Hepatocyte (in vitro differentiated cells): ENCODE measurements around the gene ATOH8. TPM values are rescaled to one million over a fixed set of nuclear protein-coding genes. Genes with fewer than 3 reads are reported as not detected.

Source experiments
- DNase-seq: peaks from one replicate; pipeline ENCODE4 v3.0.0-alpha.2; 2016; ENCODE audit warnings: low spot score
- H2AFZ ChIP-seq: fragments of 200-600 bp; sonication (generic); 2 replicates; pipeline ENCODE4 v1.6.0; 2016; ENCODE audit warnings: antibody characterized with exemption, mild to moderate bottlenecking
- H3K27ac ChIP-seq: fragments of 200-600 bp; sonication (generic); 2 replicates; pipeline ENCODE4 v1.5.1; 2016; ENCODE audit warnings: mild to moderate bottlenecking
- H3K27me3 ChIP-seq: fragments of 200-600 bp; sonication (generic); 2 replicates; pipeline ENCODE4 v1.6.1; 2016
- H3K36me3 ChIP-seq: fragments of 200-600 bp; sonication (generic); replicated peaks from 2 replicates; pipeline ENCODE4 v1.5.1; 2016; ENCODE audit warnings: low read depth; ENCODE audit not compliant: insufficient read depth
- H3K4me1 ChIP-seq: fragments of 200-600 bp; sonication (generic); 2 replicates; pipeline ENCODE4 v1.5.1; 2016; ENCODE audit warnings: mild to moderate bottlenecking, moderate library complexity; ENCODE audit not compliant: insufficient read depth
- H3K4me2 ChIP-seq: fragments of 200-600 bp; sonication (generic); 2 replicates; pipeline ENCODE4 v1.6.0; 2016
- H3K4me3 ChIP-seq: fragments of 200-600 bp; sonication (generic); 2 replicates; pipeline ENCODE4 v1.5.1; 2016; ENCODE audit warnings: mild to moderate bottlenecking
- H3K79me2 ChIP-seq: fragments of 200-600 bp; sonication (generic); 2 replicates; pipeline ENCODE4 v1.6.0; 2017; ENCODE audit warnings: mild to moderate bottlenecking
- H3K9me2 ChIP-seq: fragments of 200-600 bp; sonication (generic); replicated peaks from 2 replicates; pipeline ENCODE4 v1.6.0; 2017; ENCODE audit warnings: mild to moderate bottlenecking; ENCODE audit not compliant: insufficient read depth
- H3K9me3 ChIP-seq: fragments of 200-600 bp; sonication (generic); 2 replicates; pipeline ENCODE4 v1.5.1; 2016; ENCODE audit warnings: low read depth, mild to moderate bottlenecking
- H4K20me1 ChIP-seq: fragments of 200-600 bp; sonication (generic); 2 replicates; pipeline ENCODE4 v1.6.0; 2016; ENCODE audit warnings: mild to moderate bottlenecking; ENCODE audit not compliant: insufficient read depth, poor library complexity, severe bottlenecking
- CTCF ChIP-seq: fragments of 200-600 bp; sonication (generic); IDR thresholded peaks from 2 replicates; pipeline ENCODE4 v1.5.1; 2016; ENCODE audit warnings: antibody characterized with exemption, mild to moderate bottlenecking; ENCODE audit not compliant: poor library complexity
- EZH2 ChIP-seq: fragments of 200-600 bp; sonication (generic); IDR thresholded peaks from 2 replicates; pipeline ENCODE4 v1.6.1; 2016; ENCODE audit warnings: antibody characterized with exemption, mild to moderate bottlenecking, borderline replicate concordance
- EZH2phosphoT487 ChIP-seq: fragments of 200-600 bp; sonication (generic); IDR thresholded peaks from one replicate; pipeline ENCODE4 v1.6.1; 2018; ENCODE audit warnings: antibody characterized with exemption, mild to moderate bottlenecking, low read depth, moderate library complexity; ENCODE audit not compliant: unreplicated experiment, severe bottlenecking
- WGBS: methylation state at CpG from one replicate; pipeline ENCODE4 v1.1.6; 2016; ENCODE audit warnings: low lambda C conversion rate; ENCODE audit errors: missing lambda C conversion rate; 5-methylcytosine and 5-hydroxymethylcytosine counted together
- polyA plus RNA-seq: library from polyadenylated mRNA; unstranded; fragments of >200 nt; fragmentation: Nextera tagmentation; extraction: Ambion mirVana; gene quantifications from 2 replicates; pipeline ENCODE4 v1.2.1, GENCODE V29; 2016
- total RNA-seq: library from RNA; depleted of rRNA; stranded (reverse); fragments of >200 nt; gene quantifications from 2 replicates; pipeline ENCODE4 v1.2.3, GENCODE V29; 2014

ATOH8 gene
- total and polyA plus RNA-seq, 2 experiments from 2014 or later, result 1.3 to 2.0 TPM

GRCh38 chr2:85791704-85792565, 38.1 kb downstream of the ATOH8 start:
- H4K20me1 ChIP-seq, result no peaks in the 10 kb centered on the region
- H3K9me3 ChIP-seq, result no peaks in the 10 kb centered on the region
- no peaks in the 10 kb centered on the region for H3K79me2 ChIP-seq
- no peak overlapping the region for H3K4me2 ChIP-seq
- H3K27ac ChIP-seq, result no peak overlapping the region
- no peak for DNase-seq
- 90% methylated on average over 22 of the region's 22 CpGs for WGBS
- no peak overlapping the region for H3K4me3 ChIP-seq
- H3K27me3 ChIP-seq, result no peaks in the 10 kb centered on the region
- no peak overlapping the region for H2AFZ ChIP-seq
- peaks cover 48% of the 10 kb centered on the region for H3K4me1 ChIP-seq
- H3K36me3 ChIP-seq, result no peaks in the 10 kb centered on the region
- TF ChIP-seq EZH2 (no peak), EZH2phosphoT487 (no peak), CTCF (no peak)
- no peaks in the 10 kb centered on the region for H3K9me2 ChIP-seq

- H3K79me2 ChIP-seq, result no peaks in the 10 kb centered on the region
- H3K36me3 ChIP-seq, result no peaks in the 10 kb centered on the region
- H3K4me1 ChIP-seq, result peaks cover 48% of the 10 kb centered on the region
- H4K20me1 ChIP-seq, result no peaks in the 10 kb centered on the region
- no peak for DNase-seq
- H3K9me3 ChIP-seq, result no peaks in the 10 kb centered on the region
- no peak overlapping the region for H3K4me2 ChIP-seq
- no peak overlapping the region for H2AFZ ChIP-seq
- WGBS, result 79% methylated on average over 8 of the region's 8 CpGs
- H3K4me3 ChIP-seq, result no peak overlapping the region
- no peak for TF ChIP-seq EZH2
- no peak for TF ChIP-seq CTCF
- TF ChIP-seq EZH2phosphoT487, result no peak
- no peaks in the 10 kb centered on the region for H3K27me3 ChIP-seq
- no peaks in the 10 kb centered on the region for H3K9me2 ChIP-seq
- H3K27ac ChIP-seq, result no peak overlapping the region
Measured at GRCh38 chr2:85792783-85793441, 39.1 kb downstream of the ATOH8 start.

- Histone ChIP-seq H3K4me1 (peaks cover 48% of the 10 kb centered on the region), H3K27me3 (no peaks in the 10 kb centered on the region), H4K20me1 (no peaks in the 10 kb centered on the region), H3K79me2 (no peaks in the 10 kb centered on the region), H3K9me2 (no peaks in the 10 kb centered on the region), H3K4me2 (no peak overlapping the region), H3K9me3 (no peaks in the 10 kb centered on the region), H3K36me3 (no peaks in the 10 kb centered on the region), H2AFZ (no peak overlapping the region), H3K27ac (no peak overlapping the region), H3K4me3 (no peak overlapping the region)
- no peak for TF ChIP-seq EZH2
- TF ChIP-seq EZH2phosphoT487, result no peak
- 71% methylated on average over 4 of the region's 4 CpGs for WGBS
- no peak for DNase-seq
Measured at GRCh38 chr2:85793584-85793983, 39.8 kb downstream of the ATOH8 start.

GRCh38 chr2:85794038-85794441, 40.2 kb downstream of the ATOH8 start:
- H3K27ac ChIP-seq, result no peak overlapping the region
- no peak overlapping the region for H3K4me2 ChIP-seq
- 92% methylated on average over 3 of the region's 3 CpGs for WGBS
- no peaks in the 10 kb centered on the region for H3K9me3 ChIP-seq
- no peak overlapping the region for H2AFZ ChIP-seq
- no peaks in the 10 kb centered on the region for H3K36me3 ChIP-seq
- no peaks in the 10 kb centered on the region for H3K27me3 ChIP-seq
- peaks cover 48% of the 10 kb centered on the region for H3K4me1 ChIP-seq
- TF ChIP-seq EZH2phosphoT487 (no peak), EZH2 (no peak), CTCF (no peak)
- no peak overlapping the region for H3K4me3 ChIP-seq
- DNase-seq, result no peak
- H3K79me2 ChIP-seq, result no peaks in the 10 kb centered on the region
- H3K9me2 ChIP-seq, result no peaks in the 10 kb centered on the region
- H4K20me1 ChIP-seq, result no peaks in the 10 kb centered on the region
